ENCODE data around the gene USP31.

Gene USP31

GRCh38 chr16:23149267-23149992 is at the start of gene USP31:
TSS of gene USP31 (minus strand) at chr16:23149452. CDS start at chr16:23149270, 182 bp downstream.
- peak; percentile 92 for DNase-seq

GRCh38 chr16:23196539-23196938 is 47.3 kb upstream of the USP31 start:
- DNase-seq = no peak

GRCh38 chr16:23195366-23195978 is 46.2 kb upstream of the USP31 start:
- no peak for DNase-seq

GRCh38 chr16:23194497-23195221 is 45.4 kb upstream of the USP31 start:
- no peak for DNase-seq

- DNase-seq = no peak
These were observed 39.7 kb upstream of the USP31 start for GRCh38 chr16:23188911-23189310.

DNA sequence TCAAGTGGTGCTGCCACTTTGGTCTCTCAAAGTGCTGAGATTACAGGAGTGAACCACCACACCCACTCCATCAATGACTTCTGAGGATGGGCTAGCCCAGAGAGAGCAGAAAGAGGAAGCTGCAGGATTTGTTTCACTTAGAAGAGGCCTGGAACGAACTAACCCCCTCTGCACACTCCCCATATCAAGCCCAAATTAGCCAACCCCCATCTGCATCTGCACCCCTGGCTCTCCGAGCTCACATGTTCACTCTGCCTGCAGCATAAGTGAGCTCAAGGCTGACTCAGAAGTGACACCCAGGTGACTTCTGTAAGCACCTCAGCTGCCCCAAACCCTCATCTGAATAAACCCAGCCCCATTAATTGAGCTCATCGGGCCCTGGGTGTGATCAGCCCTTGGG is 38.1 kb upstream of the USP31 start:
- no peak for DNase-seq

DNA sequence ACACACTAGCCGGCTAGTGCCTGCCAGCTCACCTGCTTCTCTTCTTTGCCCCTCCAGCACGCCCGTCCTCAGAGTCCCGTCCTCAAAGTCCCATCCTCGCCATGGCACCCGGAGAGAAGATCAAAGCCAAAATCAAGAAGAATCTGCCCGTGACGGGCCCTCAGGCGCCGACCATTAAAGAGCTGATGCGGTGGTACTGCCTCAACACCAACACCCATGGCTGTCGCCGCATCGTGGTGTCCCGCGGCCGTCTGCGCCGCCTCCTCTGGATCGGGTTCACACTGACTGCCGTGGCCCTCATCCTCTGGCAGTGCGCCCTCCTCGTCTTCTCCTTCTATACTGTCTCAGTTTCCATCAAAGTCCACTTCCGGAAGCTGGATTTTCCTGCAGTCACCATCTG is 36.9 kb upstream of the USP31 start:
- DNase-seq = no peak

DNA sequence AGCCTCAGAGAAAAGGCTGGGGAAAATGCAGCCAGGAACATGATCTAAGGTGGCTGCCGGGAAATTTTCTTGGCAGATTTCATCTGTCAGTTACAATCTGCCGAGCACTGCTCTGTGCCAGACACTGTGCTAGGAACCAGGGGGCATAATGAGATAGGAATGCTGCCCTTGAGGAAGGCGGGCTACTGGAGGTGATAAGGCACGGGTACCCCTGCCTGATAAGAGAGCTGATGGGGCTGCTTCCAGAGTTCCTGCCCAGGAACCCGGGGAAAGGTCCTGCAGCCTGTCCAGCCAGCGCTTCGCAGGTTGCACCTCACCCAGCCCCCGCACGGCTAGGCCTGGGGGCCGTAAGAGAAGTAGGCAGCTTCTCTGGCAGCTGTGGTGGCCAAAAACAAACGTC is 36.4 kb upstream of the USP31 start:
- DNase-seq = no peak

- DNase-seq = no peak
These were observed 34.3 kb upstream of the USP31 start for GRCh38 chr16:23183543-23183862.

GRCh38 chr16:23182679-23183542 is 33.7 kb upstream of the USP31 start, which contains the start of gene SCNN1G:
TSS of gene SCNN1G (plus strand) at chr16:23182745. CDS start at chr16:23186272, 3,527 bp downstream.
- no peak for DNase-seq

- peak; percentile 55 for DNase-seq
These were observed 33.0 kb upstream of the USP31 start for GRCh38 chr16:23182206-23182678.

DNA sequence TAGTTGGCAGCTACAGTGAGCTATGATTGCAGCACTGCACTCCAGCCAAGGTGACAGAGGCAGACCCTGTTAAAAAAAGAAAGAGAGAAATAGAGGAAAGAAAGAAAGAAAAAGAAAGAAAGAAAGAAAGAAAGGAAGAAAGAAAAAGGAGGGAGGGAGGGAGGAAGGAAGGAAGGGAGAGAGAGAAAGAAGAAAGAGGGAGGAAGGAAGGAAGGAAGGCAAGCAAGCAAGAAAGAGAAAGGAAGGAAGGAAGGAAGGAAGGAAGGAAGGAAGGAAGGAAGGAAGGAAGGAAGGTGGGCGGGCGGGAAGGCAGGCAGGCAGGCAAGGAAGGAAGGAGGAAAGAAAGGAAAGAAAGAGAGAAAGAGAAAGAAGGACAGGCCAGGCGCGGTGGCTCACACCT is 32.3 kb upstream of the USP31 start:
- DNase-seq = no peak

DNA sequence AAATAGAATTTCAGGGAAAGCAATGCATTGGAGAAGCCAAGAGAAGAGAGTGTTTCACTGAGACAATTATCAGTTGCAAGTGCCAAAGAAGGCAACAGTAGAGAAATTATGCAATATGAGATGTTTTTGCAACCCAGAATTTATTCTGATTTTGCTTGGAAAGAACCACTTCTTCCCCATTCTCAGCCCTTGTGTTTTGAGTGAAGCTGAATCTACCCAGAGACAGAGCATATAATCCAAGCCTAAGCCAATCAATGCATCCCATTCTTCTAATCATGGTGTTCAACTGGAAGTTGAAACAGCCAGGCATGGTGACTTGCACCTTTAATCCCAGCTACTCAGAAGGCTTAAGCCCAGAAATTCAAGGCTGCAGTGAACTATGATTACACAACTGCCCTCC is 26.4 kb upstream of the USP31 start:
- DNase-seq = no peak

- DNase-seq = no peak
These were observed 25.4 kb upstream of the USP31 start for GRCh38 chr16:23174622-23175021.

- no peak for DNase-seq
These were observed 23.7 kb upstream of the USP31 start for GRCh38 chr16:23172994-23173393.

DNA sequence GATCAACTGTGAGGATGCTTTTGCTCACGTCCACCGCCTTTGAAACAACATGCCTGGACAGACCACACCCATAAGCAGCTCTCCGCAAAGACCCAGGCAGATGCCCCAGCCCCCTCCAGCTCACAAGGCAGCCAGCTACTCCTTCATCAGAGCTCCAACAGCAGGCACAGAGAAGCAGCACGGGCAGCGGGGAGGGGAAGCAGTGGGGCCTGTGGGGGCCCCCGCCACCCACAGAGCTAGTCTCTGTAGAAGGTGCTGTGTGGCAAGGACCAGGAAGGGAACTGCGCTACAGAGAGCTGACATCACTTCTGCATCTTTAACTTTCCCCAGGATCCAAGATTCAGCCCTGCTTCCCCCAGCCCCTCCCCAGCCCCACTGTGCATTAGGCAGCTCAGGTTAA is 23.3 kb upstream of the USP31 start:
- DNase-seq = no peak

GRCh38 chr16:23164736-23165135 is 15.5 kb upstream of the USP31 start:
- no peak for DNase-seq

DNA sequence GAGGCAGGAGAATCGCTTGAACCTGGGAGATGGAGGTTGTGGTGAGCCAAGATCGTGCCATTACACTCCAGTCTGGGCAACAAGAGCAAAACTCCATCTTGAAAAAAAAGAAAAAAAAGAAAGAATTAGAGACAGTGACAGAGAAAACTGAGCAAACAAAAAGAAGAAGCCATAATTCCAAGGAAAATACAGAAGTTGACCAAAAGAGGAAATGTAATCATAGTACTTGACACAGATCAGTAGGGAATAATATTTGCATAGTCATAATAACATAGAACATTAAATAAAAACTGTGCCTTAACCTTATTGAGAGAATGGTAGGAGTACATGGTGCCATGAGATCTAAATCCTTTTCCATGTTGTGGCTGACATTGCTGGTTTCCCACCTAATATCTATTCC is 14.7 kb upstream of the USP31 start:
- no peak for DNase-seq

- DNase-seq = no peak
These were observed 11.3 kb upstream of the USP31 start for GRCh38 chr16:23160574-23160973.

DNA sequence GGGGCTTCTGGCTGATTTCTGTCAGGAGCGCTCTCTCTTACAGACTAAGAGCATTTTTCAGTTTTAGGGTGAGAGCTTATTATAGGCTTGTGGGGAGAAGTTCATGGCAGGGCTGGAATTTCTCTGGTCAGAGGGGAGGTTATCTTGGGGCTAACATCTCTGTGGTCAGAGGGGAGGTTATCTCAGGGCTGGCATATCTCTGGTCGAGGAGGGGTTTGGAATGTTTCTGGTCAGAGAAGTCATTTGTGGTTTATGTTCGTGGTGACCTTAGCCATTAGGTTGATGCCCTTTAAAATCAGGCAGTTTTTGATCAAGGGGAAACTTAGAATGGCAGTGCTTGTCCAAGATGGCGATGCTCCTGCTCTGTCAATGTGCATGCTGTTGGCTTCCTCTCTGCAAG is 10.8 kb upstream of the USP31 start:
- DNase-seq = no peak

DNA sequence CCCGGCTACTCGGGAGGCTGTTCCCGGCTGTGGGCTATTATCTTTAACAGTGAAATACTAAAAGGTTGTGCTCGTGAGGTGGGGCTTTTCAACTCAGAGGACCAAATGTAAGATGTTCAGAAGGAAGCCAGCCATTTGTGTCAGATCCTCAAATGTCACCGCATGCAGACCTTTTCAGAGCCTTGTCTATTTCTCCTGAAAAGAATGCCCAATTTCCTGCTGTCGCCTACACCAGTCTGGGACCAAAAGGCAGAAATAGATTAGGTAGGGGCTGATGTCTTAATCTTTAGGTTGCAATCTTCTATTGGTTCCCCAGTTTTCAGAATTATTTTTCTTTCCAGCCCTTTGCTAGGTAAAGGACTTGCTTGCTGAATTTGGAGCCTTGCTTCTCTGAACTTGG is 8.9 kb upstream of the USP31 start:
- DNase-seq = no peak

DNA sequence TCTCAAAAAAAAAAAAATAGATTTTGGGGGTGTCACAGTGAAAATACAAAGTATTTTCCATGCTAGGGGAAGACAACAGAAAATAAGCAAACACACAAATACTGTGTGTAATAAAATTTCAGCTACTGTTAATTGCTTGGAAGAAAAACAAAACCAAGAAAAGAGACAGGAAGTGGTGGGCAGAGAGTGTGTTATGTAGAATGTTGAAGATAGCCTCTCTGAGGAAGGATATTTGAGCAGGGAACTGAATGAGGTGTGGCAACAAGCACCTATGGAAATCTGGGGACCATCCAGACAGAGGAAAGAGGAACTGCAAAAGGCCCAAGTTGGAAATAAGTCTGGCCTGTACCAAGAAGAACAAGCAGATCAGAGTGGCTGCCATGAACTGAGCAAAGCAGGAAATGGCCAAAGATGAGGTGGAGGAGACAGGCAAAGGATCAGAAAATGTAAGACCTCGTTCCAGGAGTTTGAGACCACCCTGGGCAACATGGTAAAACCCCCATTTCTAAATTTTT is 7.8 kb upstream of the USP31 start:
- DNase-seq = no peak

- no peak for DNase-seq
These were observed 6.9 kb upstream of the USP31 start for GRCh38 chr16:23156110-23156509.
